Measurements from ENCODE around the gene CHAT. TPM values are rescaled to one million over a fixed set of nuclear protein-coding genes. Genes with fewer than 3 reads are reported as not detected.

CHAT gene
- total RNA-seq, 2 experiments from 2014 or later = not detected

- H3K9me3 Mint-ChIP-seq = no peaks in the 10 kb centered on the region
- Histone ChIP-seq H3K27ac (ENCODE audit: low read depth in 1 of 2, low read length in 2 of 2) (no peak overlapping the region), H3K4me3 (ENCODE audit: low read length) (no peak overlapping the region), H3K27me3 (ENCODE audit: control insufficient read depth in 1 of 2, insufficient read depth in 2 of 2, low read length in 2 of 2) (peaks cover 71 to 88% of the 10 kb centered on the region in 2 experiments), H3K4me1 (ENCODE audit: insufficient read depth, low read length) (peaks cover 5% of the 10 kb centered on the region), H3K9me3 (ENCODE audit: control insufficient read depth in 1 of 2, insufficient read depth in 1 of 2, low read length in 2 of 2) (peaks cover 0 to 58% of the 10 kb centered on the region in 2 experiments), H3K36me3 (ENCODE audit: insufficient read depth, low read length) (no peaks in the 10 kb centered on the region)
- H3K4me3 Mint-ChIP-seq = no peak overlapping the region
- peaks cover 8% of the 10 kb centered on the region for H3K4me1 Mint-ChIP-seq (ENCODE audit: low read depth)
- no peak overlapping the region for H3K27ac Mint-ChIP-seq
- no peak for TF ChIP-seq CTCF (IDR thresholded peaks at IDR 0.05)
- ChIA-PET CTCF (no interaction called here), POLR2A (no interaction called here)
- no peak for ATAC-seq (ENCODE audit: poor library complexity)
- H3K36me3 Mint-ChIP-seq (ENCODE audit: low read depth) = no peaks in the 10 kb centered on the region
- no peak for DNase-seq
- H3K27me3 Mint-ChIP-seq = peaks cover 81% of the 10 kb centered on the region
- intact Hi-C loops (cut with DNase I, micrococcal nuclease) = no loop called here
These were observed 1.2 kb upstream of the CHAT start for GRCh38 chr10:49612513-49613164.

GRCh38 chr10:49613165-49613881, 514 bp upstream of the CHAT start:
- Histone ChIP-seq H3K27me3 (ENCODE audit: control insufficient read depth in 1 of 2, insufficient read depth in 2 of 2, low read length in 2 of 2) (peaks cover 67 to 88% of the 10 kb centered on the region in 2 experiments), H3K9me3 (ENCODE audit: control insufficient read depth in 1 of 2, insufficient read depth in 1 of 2, low read length in 2 of 2) (peaks cover 0 to 58% of the 10 kb centered on the region in 2 experiments), H3K4me3 (ENCODE audit: low read length) (no peak overlapping the region), H3K36me3 (ENCODE audit: insufficient read depth, low read length) (no peaks in the 10 kb centered on the region), H3K4me1 (ENCODE audit: insufficient read depth, low read length) (peaks cover 5% of the 10 kb centered on the region), H3K27ac (ENCODE audit: low read depth in 1 of 2, low read length in 2 of 2) (no peak overlapping the region)
- DNase-seq = no peak
- intact Hi-C loops (cut with DNase I, micrococcal nuclease) = no loop called here
- ChIA-PET CTCF (no interaction called here), POLR2A (no interaction called here)
- H3K36me3 Mint-ChIP-seq (ENCODE audit: low read depth) = no peaks in the 10 kb centered on the region
- H3K27me3 Mint-ChIP-seq = peaks cover 80% of the 10 kb centered on the region
- peaks cover 8% of the 10 kb centered on the region for H3K4me1 Mint-ChIP-seq (ENCODE audit: low read depth)
- no peaks in the 10 kb centered on the region for H3K9me3 Mint-ChIP-seq
- no peak overlapping the region for H3K27ac Mint-ChIP-seq
- ATAC-seq (ENCODE audit: poor library complexity) = no peak
- no peak for TF ChIP-seq CTCF (IDR thresholded peaks at IDR 0.05)
- H3K4me3 Mint-ChIP-seq = no peak overlapping the region

- peaks cover 5% of the 10 kb centered on the region for H3K4me1 ChIP-seq (ENCODE audit: insufficient read depth, low read length)
- H3K36me3 Mint-ChIP-seq (ENCODE audit: low read depth) = no peaks in the 10 kb centered on the region
- H3K27me3 ChIP-seq (ENCODE audit: control insufficient read depth in 1 of 2, insufficient read depth in 2 of 2, low read length in 2 of 2) = peaks cover 55 to 84% of the 10 kb centered on the region in 2 experiments
- CTCF ChIA-PET = no interaction called here
- no peaks in the 10 kb centered on the region for H3K36me3 ChIP-seq (ENCODE audit: insufficient read depth, low read length)
- H3K27ac ChIP-seq (ENCODE audit: low read depth in 1 of 2, low read length in 2 of 2) = no peak overlapping the region
- H3K9me3 Mint-ChIP-seq = no peaks in the 10 kb centered on the region
- H3K4me1 Mint-ChIP-seq (ENCODE audit: low read depth) = peaks cover 8% of the 10 kb centered on the region
- no peak overlapping the region for H3K4me3 Mint-ChIP-seq
- H3K4me3 ChIP-seq (ENCODE audit: low read length) = no peak overlapping the region
- ATAC-seq (ENCODE audit: poor library complexity) (no peak), DNase-seq (peak in 1 of 14 experiments; percentile 6)
- H3K9me3 ChIP-seq (ENCODE audit: control insufficient read depth in 1 of 2, insufficient read depth in 1 of 2, low read length in 2 of 2) = peaks cover 0 to 50% of the 10 kb centered on the region in 2 experiments
- H3K27ac Mint-ChIP-seq = no peak overlapping the region
- peaks cover 80% of the 10 kb centered on the region for H3K27me3 Mint-ChIP-seq
- intact Hi-C loops (cut with DNase I, micrococcal nuclease) = no loop called here
- TF ChIP-seq CTCF (IDR thresholded peaks at IDR 0.05) = no peak
- POLR2A ChIA-PET = no interaction called here
These were observed 683 bp downstream of the CHAT start for GRCh38 chr10:49614242-49615198.

Measured in CD4-positive, alpha-beta T cell (primary cell).